T1000 (cell line): ENCODE data around the gene SAMD5.

ENCODE experiments used
- DNase-seq: peaks from one replicate; lab custom pipeline; 2025; ENCODE audit warnings: mixed read lengths; lab: John Stamatoyannopoulos, UW

SAMD5 gene

GRCh38 chr6:147508042-147508865 lies at the start of gene SAMD5:
TSS of gene SAMD5 (plus strand) at chr6:147508690. CDS start at chr6:147508929, 239 bp downstream.
- DNase-seq = peak; percentile 63

GRCh38 chr6:147459780-147460179 lies 48.7 kb upstream of the SAMD5 start:
- DNase-seq = no peak

- DNase-seq = no peak
Observed at GRCh38 chr6:147463651-147464050, 44.8 kb upstream of the SAMD5 start.

- no peak for DNase-seq
Observed at GRCh38 chr6:147467428-147467827, 41.1 kb upstream of the SAMD5 start.

GRCh38 chr6:147467886-147468285 lies 40.6 kb upstream of the SAMD5 start:
- no peak for DNase-seq

GRCh38 chr6:147468634-147469033 lies 39.9 kb upstream of the SAMD5 start:
- no peak for DNase-seq

- DNase-seq = no peak
Observed at GRCh38 chr6:147479857-147480256, 28.6 kb upstream of the SAMD5 start.

GRCh38 chr6:147486683-147487082 lies 21.8 kb upstream of the SAMD5 start:
- no peak for DNase-seq

GRCh38 chr6:147497472-147497871 lies 11.0 kb upstream of the SAMD5 start:
- no peak for DNase-seq

- no peak for DNase-seq
Observed at GRCh38 chr6:147503587-147503986, 4.9 kb upstream of the SAMD5 start.

- DNase-seq = no peak
Observed at GRCh38 chr6:147504848-147505247, 3.6 kb upstream of the SAMD5 start.

- peak; percentile 49 for DNase-seq
Observed at GRCh38 chr6:147506704-147507114, 1.8 kb upstream of the SAMD5 start.

- DNase-seq = no peak
Observed at GRCh38 chr6:147507162-147508041, 1.1 kb upstream of the SAMD5 start.

- peak; percentile 52 for DNase-seq
Observed at GRCh38 chr6:147508866-147509608, 547 bp downstream of the SAMD5 start.

GRCh38 chr6:147509891-147510290 lies 1.4 kb downstream of the SAMD5 start:
- DNase-seq = no peak

GRCh38 chr6:147510929-147511590 lies 2.6 kb downstream of the SAMD5 start:
- no peak for DNase-seq

GRCh38 chr6:147514831-147515230 lies 6.3 kb downstream of the SAMD5 start:
- no peak for DNase-seq

GRCh38 chr6:147515327-147515726 lies 6.8 kb downstream of the SAMD5 start:
- DNase-seq = no peak

GRCh38 chr6:147522597-147522996 lies 14.1 kb downstream of the SAMD5 start:
- no peak for DNase-seq

GRCh38 chr6:147525519-147526209 lies 17.2 kb downstream of the SAMD5 start:
- DNase-seq = no peak

GRCh38 chr6:147527197-147527596 lies 18.7 kb downstream of the SAMD5 start:
- DNase-seq = no peak
